K562 (cell line): Measurements from ENCODE around the gene ZEB2.

Experiments
- CBX1 ChIP-seq: sonication (generic); IDR thresholded peaks from 2 replicates; pipeline ENCODE4 v1.6.1; 2016; ENCODE audit warnings: antibody characterized with exemption, low read depth, mild to moderate bottlenecking
- POLR2AphosphoS5 ChIP-seq: IDR thresholded peaks from 2 replicates; pipeline ENCODE4 v1.6.1; 2011; ENCODE audit warnings: mild to moderate bottlenecking, low read depth, low read length, moderate library complexity; ENCODE audit not compliant: control insufficient read depth, insufficient read depth
- STAT5B ChIP-seq: fragments of 250-450 bp; sonication (Bioruptor Pico); IDR thresholded peaks from 2 replicates; pipeline ENCODE4 v1.8.0; 2021; ENCODE audit warnings: mild to moderate bottlenecking, inconsistent platforms
- TCF7L2 ChIP-seq: fragments of 150-350 bp; IDR thresholded peaks from 2 replicates; pipeline ENCODE4 v1.6.1; 2016; ENCODE audit warnings: low read depth, mild to moderate bottlenecking, low read length, moderate library complexity
- ZFP36 ChIP-seq: fragments of 150-350 bp; IDR thresholded peaks from 2 replicates; pipeline ENCODE4 v1.6.1; 2018; ENCODE audit warnings: low read length, low read depth; ENCODE audit not compliant: partially characterized antibody
- ZNF24 ChIP-seq: fragments of 450-650 bp; IDR thresholded peaks from 2 replicates; pipeline ENCODE4 v1.6.1; 2016
- TF ChIP-seq, protein P1 (sequence below): fragments of 450-650 bp; IDR thresholded peaks from 2 replicates; pipeline ENCODE4 v1.6.1; 2018; ENCODE audit not compliant: partially characterized antibody

GRCh38 chr2:144432921-144433320 lies 87.0 kb downstream of the ZEB2 start:
- TF ChIP-seq TCF7L2 (no peak), STAT5B (no peak), ZNF24 (no peak), POLR2AphosphoS5 (no peak), CBX1 (no peak), ZFP36 (no peak)
- TF ChIP-seq, protein P1, sequence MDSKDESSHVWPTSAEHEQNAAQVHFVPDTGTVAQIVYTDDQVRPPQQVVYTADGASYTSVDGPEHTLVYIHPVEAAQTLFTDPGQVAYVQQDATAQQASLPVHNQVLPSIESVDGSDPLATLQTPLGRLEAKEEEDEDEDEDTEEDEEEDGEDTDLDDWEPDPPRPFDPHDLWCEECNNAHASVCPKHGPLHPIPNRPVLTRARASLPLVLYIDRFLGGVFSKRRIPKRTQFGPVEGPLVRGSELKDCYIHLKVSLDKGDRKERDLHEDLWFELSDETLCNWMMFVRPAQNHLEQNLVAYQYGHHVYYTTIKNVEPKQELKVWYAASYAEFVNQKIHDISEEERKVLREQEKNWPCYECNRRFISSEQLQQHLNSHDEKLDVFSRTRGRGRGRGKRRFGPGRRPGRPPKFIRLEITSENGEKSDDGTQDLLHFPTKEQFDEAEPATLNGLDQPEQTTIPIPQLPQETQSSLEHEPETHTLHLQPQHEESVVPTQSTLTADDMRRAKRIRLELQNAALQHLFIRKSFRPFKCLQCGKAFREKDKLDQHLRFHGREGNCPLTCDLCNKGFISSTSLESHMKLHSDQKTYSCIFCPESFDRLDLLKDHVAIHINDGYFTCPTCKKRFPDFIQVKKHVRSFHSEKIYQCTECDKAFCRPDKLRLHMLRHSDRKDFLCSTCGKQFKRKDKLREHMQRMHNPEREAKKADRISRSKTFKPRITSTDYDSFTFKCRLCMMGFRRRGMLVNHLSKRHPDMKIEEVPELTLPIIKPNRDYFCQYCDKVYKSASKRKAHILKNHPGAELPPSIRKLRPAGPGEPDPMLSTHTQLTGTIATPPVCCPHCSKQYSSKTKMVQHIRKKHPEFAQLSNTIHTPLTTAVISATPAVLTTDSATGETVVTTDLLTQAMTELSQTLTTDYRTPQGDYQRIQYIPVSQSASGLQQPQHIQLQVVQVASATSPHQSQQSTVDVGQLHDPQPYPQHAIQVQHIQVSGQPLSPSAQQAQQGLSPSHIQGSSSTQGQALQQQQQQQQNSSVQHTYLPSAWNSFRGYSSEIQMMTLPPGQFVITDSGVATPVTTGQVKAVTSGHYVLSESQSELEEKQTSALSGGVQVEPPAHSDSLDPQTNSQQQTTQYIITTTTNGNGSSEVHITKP, result no peak
